Activated CD8-positive, alpha-beta memory T cell treated with anti-CD3 and anti-CD28 coated beads, Interleukin-2, amount 10 ng/mL, durations not matched to agents 7 days and 5 days (primary cell): ENCODE results near the gene FGF11. TPM values are rescaled to one million over a fixed set of nuclear protein-coding genes. Genes with fewer than 3 reads are reported as not detected.
A peak's percentile ranks its signal among the peaks of the same experiment; 100 is the strongest.
"Not testable (repeated sequence)": the region's sequence is repeated elsewhere in the genome, so short reads cannot be mapped to it uniquely, and the experiment has no call there.

Experiments used
- ATAC-seq: fragments of 150-1000 bp; cut with Tn5 transposase; one replicate; pipeline ENCODE4 v1.10.0; 2021; ENCODE audit warnings: moderate library complexity
- CTCF ChIA-PET: fragments of 350-600 bp; sonication (Branson Sonifier 250); formaldehyde crosslinking; loops from one replicate; lab custom pipeline; 2021; ENCODE audit warnings: antibody characterized with exemption; lab: Charles Lee
- DNase-seq: peaks from one replicate; pipeline ENCODE4 v3.0.0-alpha.2; 2020
- H3K27ac Mint-ChIP-seq: one replicate; pipeline ENCODE4 v1.8.0; 2021; ENCODE audit warnings: mild to moderate bottlenecking, mixed read lengths
- H3K27me3 Mint-ChIP-seq: one replicate; pipeline ENCODE4 v1.8.0; 2021; ENCODE audit warnings: mixed read lengths
- H3K36me3 Mint-ChIP-seq: one replicate; pipeline ENCODE4 v1.8.0; 2021; ENCODE audit warnings: mild to moderate bottlenecking, mixed read lengths
- H3K4me1 Mint-ChIP-seq: one replicate; pipeline ENCODE4 v1.8.0; 2021; ENCODE audit warnings: mixed read lengths
- H3K4me3 Mint-ChIP-seq: one replicate; pipeline ENCODE4 v1.8.0; 2021; ENCODE audit warnings: mild to moderate bottlenecking, moderate library complexity, mixed read lengths
- H3K9me3 Mint-ChIP-seq: one replicate; pipeline ENCODE4 v1.8.0; 2022; ENCODE audit warnings: low read depth, mixed read lengths
- total RNA-seq, 2 experiments: library from RNA; stranded (reverse); gene quantifications; one replicate each; pipeline ENCODE4 v1.2.3, GENCODE V29; 2021

FGF11 gene
- total RNA-seq, 2 experiments from 2014 or later, result 3.6 to 4.1 TPM

DNA sequence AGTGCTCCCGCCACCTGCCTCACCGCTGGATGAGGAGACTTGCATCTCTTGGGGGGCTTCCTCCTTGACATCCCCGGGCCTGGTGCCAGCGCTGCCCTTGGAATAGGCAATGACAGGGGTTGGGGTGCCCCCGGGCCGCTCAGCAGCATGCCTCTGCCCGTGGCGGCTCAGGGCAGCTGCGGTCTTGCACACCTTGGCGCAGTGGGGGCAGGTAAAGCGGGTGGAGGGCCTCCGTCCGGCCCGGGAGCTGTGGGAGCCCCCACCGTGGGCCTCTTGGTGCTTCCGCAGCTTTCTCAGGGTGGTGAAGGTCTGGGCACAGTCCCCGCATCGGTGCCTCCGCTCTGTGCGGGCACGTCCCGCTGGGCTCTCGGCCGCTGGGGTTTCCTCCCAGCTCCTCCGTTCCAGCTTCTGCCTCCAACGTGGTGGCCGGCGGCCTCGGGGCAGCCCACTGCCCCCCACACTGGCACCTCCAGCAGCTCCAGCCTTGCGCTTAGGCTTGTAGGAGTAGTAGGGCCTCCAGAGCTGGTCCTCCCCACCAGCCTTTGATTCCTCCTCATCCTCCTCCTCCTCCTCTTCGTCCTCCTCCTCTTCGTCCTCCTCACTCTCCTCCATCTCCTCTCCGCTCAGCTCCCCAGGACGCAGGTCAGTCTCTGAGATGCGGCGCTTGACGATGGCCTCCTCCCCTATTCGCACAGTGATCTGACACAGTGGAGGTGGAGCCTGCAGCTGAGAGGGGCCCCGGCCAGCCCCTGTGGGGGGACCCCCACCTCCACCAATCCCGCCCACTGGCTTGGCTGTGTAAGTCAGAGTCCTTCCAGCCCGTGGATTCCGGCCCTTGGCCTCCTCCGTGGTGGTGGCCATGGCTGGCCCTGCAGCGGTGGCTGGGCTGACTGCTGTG is 23.4 kb downstream of the FGF11 start:
- H3K4me1 Mint-ChIP-seq, result peaks cover 4% of the 10 kb centered on the region
- DNase-seq (no peak), ATAC-seq (no peak)
- CTCF ChIA-PET, result interaction anchor here (1.0 to 1.9 kb wide), 5 partner anchors 9 to 98 kb away, joined by 3 to 7 read pairs (median 4); partner anchors contain the start of gene CHRNB1
- no peaks in the 10 kb centered on the region for H3K9me3 Mint-ChIP-seq
- H3K4me3 Mint-ChIP-seq, result no peak overlapping the region
- no peak overlapping the region for H3K27ac Mint-ChIP-seq
- no peaks in the 10 kb centered on the region for H3K27me3 Mint-ChIP-seq
- H3K36me3 Mint-ChIP-seq, result peaks cover 11% of the 10 kb centered on the region

- Mint-ChIP-seq H3K9me3 (no peaks in the 10 kb centered on the region), H3K27ac (no peak overlapping the region), H3K36me3 (peaks cover 11% of the 10 kb centered on the region), H3K27me3 (no peaks in the 10 kb centered on the region), H3K4me3 (no peak overlapping the region), H3K4me1 (peaks cover 4% of the 10 kb centered on the region)
- ATAC-seq, result no peak
- CTCF ChIA-PET, result interaction anchor here (1.5 kb wide), 1 partner anchor 18 kb away, joined by 4 read pairs; the partner anchor contains the start of gene CHRNB1
- no peak for DNase-seq
Observed at GRCh38 chr17:7463372-7463846, 24.1 kb downstream of the FGF11 start.

GRCh38 chr17:7464081-7464480 is 24.8 kb downstream of the FGF11 start:
- Mint-ChIP-seq H3K27me3 (no peaks in the 10 kb centered on the region), H3K9me3 (no peaks in the 10 kb centered on the region), H3K4me1 (peaks cover 4% of the 10 kb centered on the region), H3K27ac (no peak overlapping the region), H3K4me3 (no peak overlapping the region), H3K36me3 (peaks cover 7% of the 10 kb centered on the region)
- ATAC-seq, result no peak
- CTCF ChIA-PET, result interaction anchor here (0.7 kb wide), 1 partner anchor 856 kb away, joined by 3 read pairs; no protein-coding TSS in a partner anchor
- no peak for DNase-seq

DNA sequence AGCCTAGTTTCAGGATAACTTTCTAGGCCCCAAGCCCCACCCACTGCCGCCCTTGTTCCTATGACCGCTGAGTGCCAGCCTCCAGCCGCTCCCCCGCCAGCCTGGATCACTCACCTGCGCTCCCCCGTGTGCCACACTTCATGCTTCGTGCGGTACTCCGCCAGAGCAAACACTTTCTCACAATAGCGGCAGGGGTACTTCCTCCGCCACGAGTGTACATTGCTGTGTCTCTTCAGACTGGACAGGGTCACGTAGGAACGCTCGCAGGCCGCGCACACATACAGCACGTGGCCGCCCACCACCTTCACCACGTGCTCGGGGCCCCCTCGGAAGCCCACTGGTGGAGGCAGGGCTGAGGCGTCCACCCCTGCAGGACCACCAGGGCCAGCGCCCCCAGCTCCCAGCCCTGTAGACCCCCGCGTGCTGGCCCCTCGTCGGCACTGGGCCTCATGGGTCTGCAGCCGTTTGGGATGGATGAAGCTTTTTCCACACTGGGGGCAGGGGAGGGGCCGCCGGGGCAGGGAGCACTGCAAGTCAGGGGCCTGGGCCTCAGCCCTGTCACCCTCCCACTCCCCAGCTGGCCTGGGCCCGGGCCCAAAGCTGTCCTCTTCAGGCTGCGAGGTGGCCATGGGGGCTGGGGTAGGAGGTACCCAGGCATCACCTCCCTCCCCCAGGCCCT is 26.4 kb downstream of the FGF11 start:
- Mint-ChIP-seq H3K27ac (no peak overlapping the region), H3K27me3 (no peaks in the 10 kb centered on the region), H3K36me3 (peaks cover 7% of the 10 kb centered on the region), H3K4me3 (no peak overlapping the region), H3K4me1 (peaks cover 2% of the 10 kb centered on the region), H3K9me3 (no peaks in the 10 kb centered on the region)
- CTCF ChIA-PET, result interaction anchor here (1.1 kb wide), 1 partner anchor 49 kb away, joined by 3 read pairs; no protein-coding TSS in a partner anchor
- DNase-seq (no peak), ATAC-seq (no peak)

DNA sequence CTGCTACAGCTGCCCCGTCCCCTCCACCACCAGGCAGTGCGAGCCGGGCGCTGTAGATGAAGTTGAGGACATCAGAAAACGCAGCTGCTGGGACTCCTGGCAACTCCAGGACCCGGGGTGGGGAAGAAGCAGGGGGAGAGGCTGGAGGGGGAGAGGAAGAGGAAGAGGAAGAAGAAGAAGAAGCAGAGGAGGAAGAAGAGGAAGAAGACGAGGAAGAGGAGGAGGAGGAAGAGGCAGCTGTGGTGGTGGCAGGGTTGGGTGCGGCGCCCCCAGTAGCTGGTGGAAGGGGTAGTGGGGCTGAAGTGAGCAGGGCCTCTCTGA is 27.0 kb downstream of the FGF11 start:
- H3K27ac Mint-ChIP-seq, result no peak overlapping the region
- CTCF ChIA-PET, result interaction anchor here (1.0 to 1.3 kb wide), 3 partner anchors 9 to 48 kb away, joined by 3 to 4 read pairs (median 4); no protein-coding TSS in a partner anchor
- H3K9me3 Mint-ChIP-seq, result no peaks in the 10 kb centered on the region
- H3K4me3 Mint-ChIP-seq, result no peak overlapping the region
- peaks cover 5% of the 10 kb centered on the region for H3K36me3 Mint-ChIP-seq
- peaks cover 2% of the 10 kb centered on the region for H3K4me1 Mint-ChIP-seq
- ATAC-seq, result no peak
- H3K27me3 Mint-ChIP-seq, result no peaks in the 10 kb centered on the region
- DNase-seq, result no peak

DNA sequence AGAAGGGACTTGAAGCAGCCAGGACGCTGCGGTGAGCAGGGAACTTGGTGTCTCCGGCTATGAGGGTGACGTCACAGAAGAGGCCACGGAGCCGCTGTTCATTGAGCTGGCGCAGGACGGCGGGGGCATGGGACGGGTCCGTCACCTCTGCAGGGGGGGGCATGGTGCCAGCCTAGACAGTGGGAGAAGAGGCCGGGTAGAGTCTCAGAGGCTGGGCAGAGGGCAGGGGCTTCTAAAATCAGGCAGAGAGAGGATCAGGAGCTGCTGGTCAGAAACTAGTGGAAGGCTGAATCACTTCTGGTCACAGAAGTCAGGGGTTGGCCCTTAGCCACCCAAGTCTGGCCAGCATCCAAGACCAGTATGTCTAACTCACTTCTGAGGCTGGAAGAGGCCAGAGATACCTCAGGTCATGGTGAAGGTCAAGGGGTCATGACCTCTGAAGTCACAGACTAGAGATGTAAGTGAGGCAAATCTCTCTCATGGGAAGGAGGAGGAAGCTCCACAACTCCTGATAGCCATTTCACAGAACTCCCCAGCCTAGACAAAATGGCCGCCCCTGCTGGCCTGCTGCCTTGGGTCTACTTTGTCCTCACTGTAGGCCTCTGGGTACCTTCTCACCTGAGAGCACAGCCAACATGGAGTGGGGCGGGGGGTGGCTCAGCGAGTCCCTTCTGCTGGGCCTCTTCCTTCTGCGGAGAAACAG is 27.5 kb downstream of the FGF11 start:
- H3K27me3 Mint-ChIP-seq, result no peaks in the 10 kb centered on the region
- DNase-seq (no peak), ATAC-seq (no peak)
- peaks cover 2% of the 10 kb centered on the region for H3K36me3 Mint-ChIP-seq
- peaks cover 7% of the 10 kb centered on the region for H3K4me1 Mint-ChIP-seq
- CTCF ChIA-PET, result interaction anchor here (1.0 to 1.3 kb wide), 3 partner anchors 10 to 48 kb away, joined by 3 to 4 read pairs (median 4); no protein-coding TSS in a partner anchor
- no peaks in the 10 kb centered on the region for H3K9me3 Mint-ChIP-seq
- peak overlapping the region; percentile 49 for H3K27ac Mint-ChIP-seq
- no peak overlapping the region for H3K4me3 Mint-ChIP-seq

- Mint-ChIP-seq H3K36me3 (peaks cover 2% of the 10 kb centered on the region), H3K4me3 (no peak overlapping the region), H3K27me3 (no peaks in the 10 kb centered on the region), H3K9me3 (no peaks in the 10 kb centered on the region), H3K27ac (no peak overlapping the region), H3K4me1 (peaks cover 10% of the 10 kb centered on the region)
- CTCF ChIA-PET, result interaction anchor here (1.0 to 1.5 kb wide), 3 partner anchors 11 to 112 kb away, joined by 3 to 4 read pairs (median 3); no protein-coding TSS in a partner anchor
- no peak for ATAC-seq
- no peak for DNase-seq
Observed at GRCh38 chr17:7467498-7467897, 28.2 kb downstream of the FGF11 start.

GRCh38 chr17:7468290-7468689 is 29.0 kb downstream of the FGF11 start:
- DNase-seq, result no peak
- ATAC-seq, result no peak
- Mint-ChIP-seq H3K4me1 (peaks cover 10% of the 10 kb centered on the region), H3K27ac (no peak overlapping the region), H3K4me3 (no peak overlapping the region), H3K27me3 (no peaks in the 10 kb centered on the region), H3K9me3 (no peaks in the 10 kb centered on the region), H3K36me3 (peaks cover 2% of the 10 kb centered on the region)
- CTCF ChIA-PET, result interaction anchor here (1.0 to 1.5 kb wide), 2 partner anchors 31 to 113 kb away, joined by 3 read pairs; no protein-coding TSS in a partner anchor

DNA sequence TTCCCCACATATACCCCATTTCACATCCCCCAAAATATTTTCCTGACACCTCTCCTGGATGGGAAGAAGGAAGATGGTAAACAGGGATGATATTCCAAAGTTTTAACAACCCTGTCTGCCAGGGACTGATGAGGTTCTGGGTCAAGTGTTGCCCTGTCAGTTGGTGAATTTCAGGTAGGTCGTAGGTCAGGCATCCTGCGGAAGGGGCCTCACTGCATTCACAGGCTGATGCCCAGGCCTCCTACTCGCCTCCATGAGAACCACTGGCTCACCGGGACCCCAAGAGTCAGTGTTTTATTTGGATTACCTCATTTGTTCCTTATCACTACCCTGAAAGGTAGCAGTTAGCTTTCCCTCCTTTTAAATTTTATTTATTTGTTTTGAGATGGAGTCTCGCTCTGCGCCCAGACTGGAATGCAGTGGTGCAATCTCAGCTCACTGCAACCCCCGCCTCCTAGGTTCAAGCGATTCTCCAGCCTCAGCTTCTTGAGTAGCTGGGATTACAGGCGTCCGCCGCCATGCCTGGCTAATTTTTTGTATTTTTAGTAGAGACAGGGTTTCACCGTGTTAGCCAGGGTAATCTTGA is 29.6 kb downstream of the FGF11 start:
- DNase-seq (no peak), ATAC-seq (no peak)
- H3K27ac Mint-ChIP-seq, result no peak overlapping the region
- peaks cover 2% of the 10 kb centered on the region for H3K36me3 Mint-ChIP-seq
- H3K9me3 Mint-ChIP-seq, result no peaks in the 10 kb centered on the region
- H3K4me1 Mint-ChIP-seq, result peaks cover 10% of the 10 kb centered on the region
- CTCF ChIA-PET, result interaction anchor here (1.5 kb wide), 1 partner anchor 32 kb away, joined by 3 read pairs; no protein-coding TSS in a partner anchor
- H3K27me3 Mint-ChIP-seq, result no peaks in the 10 kb centered on the region
- H3K4me3 Mint-ChIP-seq, result no peak overlapping the region

DNA sequence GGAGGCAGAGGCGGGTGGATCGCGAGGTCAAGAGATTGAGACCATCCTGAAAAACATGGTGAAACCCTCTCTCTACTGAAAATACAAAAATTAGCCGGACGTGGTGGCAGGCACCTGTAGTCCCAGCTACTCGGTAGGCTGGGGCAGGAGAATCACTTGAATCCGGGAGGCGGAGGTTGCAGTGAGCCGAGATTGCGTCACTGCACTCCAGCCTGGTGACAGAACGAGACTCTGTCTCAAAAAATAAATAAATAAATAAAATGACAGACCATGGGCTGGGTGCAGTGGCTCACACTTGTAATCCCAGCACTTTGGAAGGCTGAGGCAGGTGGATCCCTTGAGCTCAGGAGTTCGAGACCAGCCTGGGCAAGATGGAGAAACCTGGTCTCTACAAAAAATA is 30.5 kb downstream of the FGF11 start:
- not testable (repeated sequence) for H3K36me3 Mint-ChIP-seq, DNase-seq, H3K27me3 Mint-ChIP-seq, ATAC-seq, H3K9me3 Mint-ChIP-seq, H3K27ac Mint-ChIP-seq, H3K4me3 Mint-ChIP-seq
- CTCF ChIA-PET, result interaction anchor here (1.6 kb wide), 1 partner anchor 33 kb away, joined by 4 read pairs; no protein-coding TSS in a partner anchor
- peaks cover 10% of the 10 kb centered on the region for H3K4me1 Mint-ChIP-seq

DNA sequence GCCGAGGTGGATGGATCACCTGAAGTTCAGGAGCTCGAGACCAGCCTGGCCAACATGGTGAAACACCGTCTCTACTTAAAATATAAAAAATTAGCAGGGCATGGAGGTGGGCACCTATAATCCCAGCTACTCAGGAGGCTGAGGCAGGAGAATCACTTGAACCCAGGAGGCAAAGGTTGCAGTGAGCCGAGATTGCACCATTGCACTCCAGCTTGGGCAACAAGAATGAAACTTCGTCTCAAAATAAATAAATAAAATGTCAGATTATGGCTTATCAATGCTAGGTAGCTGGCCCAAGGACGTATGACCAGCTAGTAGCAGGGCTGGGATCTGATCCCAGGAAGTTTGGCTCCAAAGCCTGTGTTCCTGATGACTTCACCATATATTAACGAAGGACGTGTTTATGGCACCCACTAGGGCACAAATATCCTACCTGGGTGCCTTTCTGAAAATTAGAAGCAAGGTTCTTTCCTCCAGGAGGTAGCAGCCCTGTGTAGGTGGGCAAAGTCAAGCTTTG is 31.2 kb downstream of the FGF11 start:
- not testable (repeated sequence) for H3K27ac Mint-ChIP-seq, H3K9me3 Mint-ChIP-seq, H3K4me3 Mint-ChIP-seq, ATAC-seq, H3K36me3 Mint-ChIP-seq, DNase-seq, H3K27me3 Mint-ChIP-seq
- CTCF ChIA-PET, result interaction anchor here (1.0 to 1.6 kb wide), 2 partner anchors 9 to 34 kb away, joined by 4 to 5 read pairs; partner anchors contain the start of gene ZBTB4
- peaks cover 10% of the 10 kb centered on the region for H3K4me1 Mint-ChIP-seq

- Mint-ChIP-seq H3K36me3 (no peaks in the 10 kb centered on the region), H3K27me3 (no peaks in the 10 kb centered on the region), H3K27ac (peak overlapping the region; percentile 31), H3K9me3 (no peaks in the 10 kb centered on the region), H3K4me3 (no peak overlapping the region), H3K4me1 (peaks cover 20% of the 10 kb centered on the region)
- ATAC-seq (no peak), DNase-seq (no peak)
- CTCF ChIA-PET, result interaction anchor here (1.1 to 1.5 kb wide), 2 partner anchors 9 to 35 kb away, joined by 4 to 5 read pairs; no protein-coding TSS in a partner anchor
Observed at GRCh38 chr17:7471729-7472128, 32.4 kb downstream of the FGF11 start.
